A549 (cell line): ENCODE measurements around the gene UBE3C. TPM values are rescaled to one million over a fixed set of nuclear protein-coding genes. Genes with fewer than 3 reads are reported as not detected.

ENCODE experiments used
- ATAC-seq, 2 experiments: fragments of 200-7000 bp in 1 of 2; fragments of >200 bp in 1 of 2; cut with Nextera tagmentation in 1 of 2; cut with Tn5 transposase in 1 of 2; 3 replicates each; pipeline versions ENCODE4 v1.8.0 to v1.9.1; 2018 to 2020; ENCODE audit warnings: mild to moderate bottlenecking in 1 of 2, moderate library complexity in 1 of 2
- CTCF ChIA-PET: fragments of 300-600 bp; sonication (Branson Sonifier 250); formaldehyde crosslinking; extraction: SDS; loops from one replicate; lab custom pipeline; 2021; ENCODE audit warnings: antibody characterized with exemption, inconsistent platforms; lab: Yijun Ruan, JAX
- POLR2A ChIA-PET: fragments of 350-600 bp; formaldehyde crosslinking; extraction: SDS; loops from one replicate; lab custom pipeline; 2021; ENCODE audit warnings: antibody characterized with exemption, inconsistent platforms; lab: Yijun Ruan, JAX
- DNase-seq, 2 experiments: peaks; one replicate each; pipeline versions ENCODE4 v3.0.0 to v3.0.0-alpha.2; 2011 to 2016; ENCODE audit warnings: low read depth in 1 of 2, low spot score in 1 of 2
- FAIRE-seq: peaks from 2 replicates; lab custom pipeline; 2011; peaks lifted over from hg19 to GRCh38; lab: Jason Lieb, UNC
- H3K27ac ChIP-seq, 2 experiments: fragments of >200 bp; sonication (Bioruptor Twin); formaldehyde crosslinking; 3 replicates each; pipeline ENCODE4 v1.5.1; 2016 to 2017
- H3K4me1 ChIP-seq: fragments of >200 bp; sonication (Bioruptor Twin); formaldehyde crosslinking; 3 replicates; pipeline ENCODE4 v1.6.1; 2016
- H3K4me2 ChIP-seq: fragments of >200 bp; sonication (Bioruptor Twin); formaldehyde crosslinking; 3 replicates; pipeline ENCODE4 v1.6.1; 2016
- H3K4me3 ChIP-seq: fragments of >200 bp; sonication (Bioruptor Twin); formaldehyde crosslinking; 3 replicates; pipeline ENCODE4 v1.5.1; 2016
- H3K9me3 ChIP-seq: fragments of >200 bp; sonication (Bioruptor Twin); formaldehyde crosslinking; 3 replicates; pipeline ENCODE4 v1.6.1; 2016
- BCL3 ChIP-seq: fragments of >200 bp; sonication (Bioruptor Twin); formaldehyde crosslinking; IDR thresholded peaks from 3 replicates; pipeline ENCODE4 v1.6.1; 2016
- BHLHE40 ChIP-seq: IDR thresholded peaks from 2 replicates; pipeline ENCODE4 v1.6.1; 2012; ENCODE audit warnings: low read depth, low read length, inconsistent platforms
- ELK1 ChIP-seq: fragments of 150-350 bp; IDR thresholded peaks from 2 replicates; pipeline ENCODE4 v1.6.1; 2014; ENCODE audit warnings: low read depth, mild to moderate bottlenecking, low read length
- EP300 ChIP-seq, 2 experiments: fragments of >200 bp; sonication (Bioruptor Twin); formaldehyde crosslinking; IDR thresholded peaks; 2 replicates in 1 of 2; 3 replicates in 1 of 2; pipeline ENCODE4 v1.6.1; 2016 to 2017
- FOSB ChIP-seq: fragments of 250-450 bp; sonication (Bioruptor Pico); IDR thresholded peaks from 2 replicates; pipeline ENCODE4 v1.5.0; 2020; ENCODE audit warnings: mild to moderate bottlenecking, moderate library complexity
- HOXA7 ChIP-seq: fragments of 250-450 bp; sonication (Bioruptor Pico); IDR thresholded peaks from 2 replicates; pipeline ENCODE4 v1.5.0; 2020; ENCODE audit warnings: mild to moderate bottlenecking, moderate library complexity
- HOXB13 ChIP-seq: fragments of 250-450 bp; sonication (Bioruptor Pico); IDR thresholded peaks from 2 replicates; pipeline ENCODE4 v1.5.0; 2020; ENCODE audit warnings: low read depth, mild to moderate bottlenecking, moderate library complexity
- JUN ChIP-seq, 2 experiments: fragments of >200 bp; sonication (Bioruptor Twin); formaldehyde crosslinking; IDR thresholded peaks; 2 replicates in 1 of 2; 3 replicates in 1 of 2; pipeline ENCODE4 v1.6.1; 2016 to 2017
- JUNB ChIP-seq: fragments of >200 bp; sonication (Bioruptor Twin); formaldehyde crosslinking; IDR thresholded peaks from 2 replicates; pipeline ENCODE4 v1.6.1; 2016
- NFE2L2 ChIP-seq: fragments of 150-350 bp; conservative IDR thresholded peaks from 2 replicates; pipeline ENCODE4 v1.6.1; 2014; ENCODE audit warnings: low read length
- PBX3 ChIP-seq: IDR thresholded peaks from 2 replicates; pipeline ENCODE4 v1.6.1; 2012
- PHF8 ChIP-seq: fragments of 200-600 bp; sonication (generic); IDR thresholded peaks from 2 replicates; pipeline ENCODE4 v1.6.1; 2016; ENCODE audit warnings: low read depth, mild to moderate bottlenecking, antibody characterized with exemption, moderate library complexity, borderline replicate concordance
- REST ChIP-seq: fragments of 200-600 bp; sonication (generic); IDR thresholded peaks from 2 replicates; pipeline ENCODE4 v1.6.1; 2016; ENCODE audit warnings: antibody characterized with exemption, mild to moderate bottlenecking, moderate library complexity
- RNF2 ChIP-seq: fragments of 200-600 bp; sonication (generic); IDR thresholded peaks from 2 replicates; pipeline ENCODE4 v1.6.1; 2016; ENCODE audit warnings: low read depth, mild to moderate bottlenecking, antibody characterized with exemption, moderate library complexity, borderline replicate concordance
- USF2 ChIP-seq: fragments of 450-650 bp; IDR thresholded peaks from 2 replicates; pipeline ENCODE4 v1.6.1; 2014; ENCODE audit warnings: antibody characterized with exemption
- ZSCAN20 ChIP-seq: fragments of 250-450 bp; sonication (Bioruptor Pico); IDR thresholded peaks from 2 replicates; pipeline ENCODE4 v1.8.0; 2022; ENCODE audit warnings: mild to moderate bottlenecking, moderate library complexity
- WGBS: methylation state at CpG from one replicate; pipeline ENCODE4 v1.1.6; 2017; ENCODE audit errors: missing lambda C conversion rate; 5-methylcytosine and 5-hydroxymethylcytosine counted together
- polyA plus RNA-seq, 4 experiments: library from polyadenylated mRNA; depleted of rRNA in 3 of 4; stranded (reverse); fragments of >200 nt; fragmentation: RNase III in 1 of 4; extraction: RNeasy Plus Mini Kit Qiagen cat#74134 plus additional on column Dnase treatment in 1 of 4; gene quantifications; 2 replicates in 3 of 4; 3 replicates in 1 of 4; pipeline ENCODE4 v1.2.3, GENCODE V29; 2011 to 2017

The UBE3C gene
- polyA plus RNA-seq, 2 of the 4 experiments (the other 2 are of a cell fraction), result 52.1 to 73.2 TPM

- ChIA-PET POLR2A (no interaction called here), CTCF (interaction anchor here (1.0 to 1.4 kb wide), 2 partner anchors 9 to 109 kb away, joined by 3 to 4 read pairs; no protein-coding TSS in a partner anchor)
- no peak for DNase-seq
- 82% methylated on average over 10 of the region's 11 CpGs for WGBS
- Histone ChIP-seq H3K4me3 (no peak overlapping the region), H3K9me3 (no peaks in the 10 kb centered on the region), H3K4me2 (no peak overlapping the region), H3K4me1 (peaks cover 16% of the 10 kb centered on the region), H3K27ac (no peak overlapping the region)
- ATAC-seq, result no peak
- TF ChIP-seq HOXA7 (CRISPR knock-in tag), result no peak
- no peak for TF ChIP-seq RNF2
- no peak for TF ChIP-seq PBX3
- no peak for TF ChIP-seq ZSCAN20 (CRISPR knock-in tag)
- no peak for TF ChIP-seq ELK1
- no peak for TF ChIP-seq PHF8
- no peak for TF ChIP-seq BCL3
- no peak for TF ChIP-seq JUN (IDR thresholded peaks at IDR 0.05)
- no peak for TF ChIP-seq HOXB13 (CRISPR knock-in tag)
- TF ChIP-seq FOSB (CRISPR knock-in tag), result no peak
- TF ChIP-seq REST, result no peak
- no peak for TF ChIP-seq NFE2L2
- no peak for TF ChIP-seq USF2
- TF ChIP-seq EP300 (IDR thresholded peaks at IDR 0.05), result no peak
- no peak for TF ChIP-seq BHLHE40
- no peak for TF ChIP-seq JUNB
- FAIRE-seq, result no peak
Observed at GRCh38 chr7:157278167-157278790, 139.6 kb downstream of the UBE3C start.
